BLaER1 (cell line): ENCODE results near the gene VOPP1.

ENCODE experiments used
- H3K27ac ChIP-seq: shearing (Covaris generic); formaldehyde crosslinking; 2 replicates; pipeline ENCODE4 v1.8.1; 2022
- H3K27me3 ChIP-seq: shearing (Covaris generic); formaldehyde crosslinking; 2 replicates; pipeline ENCODE4 v1.8.1; 2022
- H3K36me3 ChIP-seq: shearing (Covaris generic); formaldehyde crosslinking; 2 replicates; pipeline ENCODE4 v1.8.1; 2022
- H3K4me1 ChIP-seq: shearing (Covaris generic); formaldehyde crosslinking; 2 replicates; pipeline ENCODE4 v1.8.1; 2022
- H3K4me2 ChIP-seq: shearing (Covaris generic); formaldehyde crosslinking; 2 replicates; pipeline ENCODE4 v1.8.1; 2022
- H3K4me3 ChIP-seq: shearing (Covaris generic); formaldehyde crosslinking; 2 replicates; pipeline ENCODE4 v1.8.1; 2022
- H3K9ac ChIP-seq: shearing (Covaris generic); formaldehyde crosslinking; 2 replicates; pipeline ENCODE4 v1.8.1; 2022
- H3K9me3 ChIP-seq: shearing (Covaris generic); formaldehyde crosslinking; 2 replicates; pipeline ENCODE4 v1.8.1; 2022
- H4K20me1 ChIP-seq: shearing (Covaris generic); formaldehyde crosslinking; 2 replicates; pipeline ENCODE4 v1.8.1; 2022
- Cebpa-rat ChIP-seq: shearing (Covaris generic); IDR thresholded peaks from 2 replicates; pipeline ENCODE4 v1.8.1; 2022

Gene VOPP1

GRCh38 chr7:55423891-55424290, 148.4 kb downstream of the VOPP1 start:
- TF ChIP-seq Cebpa-rat = no peak
- no peaks in the 10 kb centered on the region for H3K9me3 ChIP-seq
- H3K4me3 ChIP-seq = no peak overlapping the region
- H3K4me1 ChIP-seq = 0 out of 2 replicates have a peak, but pooled peaks cover 6% of the 10 kb centered on the region
- H3K27ac ChIP-seq = no peak overlapping the region
- no peak overlapping the region for H3K4me2 ChIP-seq
- no peaks in the 10 kb centered on the region for H3K27me3 ChIP-seq
- peaks cover 22% of the 10 kb centered on the region for H3K36me3 ChIP-seq
- H4K20me1 ChIP-seq = no peaks in the 10 kb centered on the region
- no peak overlapping the region for H3K9ac ChIP-seq

- no peak for TF ChIP-seq Cebpa-rat
- Histone ChIP-seq H3K4me1 (0 out of 2 replicates have a peak, but pooled peaks cover 6% of the 10 kb centered on the region), H4K20me1 (no peaks in the 10 kb centered on the region), H3K36me3 (peaks cover 22% of the 10 kb centered on the region), H3K9me3 (no peaks in the 10 kb centered on the region), H3K27me3 (no peaks in the 10 kb centered on the region), H3K9ac (no peak overlapping the region), H3K27ac (no peak overlapping the region), H3K4me3 (no peak overlapping the region), H3K4me2 (no peak overlapping the region)
Measured at GRCh38 chr7:55423277-55423711, 149.0 kb downstream of the VOPP1 start.
